ENCODE measurements around the gene MACROD2.

DNA sequence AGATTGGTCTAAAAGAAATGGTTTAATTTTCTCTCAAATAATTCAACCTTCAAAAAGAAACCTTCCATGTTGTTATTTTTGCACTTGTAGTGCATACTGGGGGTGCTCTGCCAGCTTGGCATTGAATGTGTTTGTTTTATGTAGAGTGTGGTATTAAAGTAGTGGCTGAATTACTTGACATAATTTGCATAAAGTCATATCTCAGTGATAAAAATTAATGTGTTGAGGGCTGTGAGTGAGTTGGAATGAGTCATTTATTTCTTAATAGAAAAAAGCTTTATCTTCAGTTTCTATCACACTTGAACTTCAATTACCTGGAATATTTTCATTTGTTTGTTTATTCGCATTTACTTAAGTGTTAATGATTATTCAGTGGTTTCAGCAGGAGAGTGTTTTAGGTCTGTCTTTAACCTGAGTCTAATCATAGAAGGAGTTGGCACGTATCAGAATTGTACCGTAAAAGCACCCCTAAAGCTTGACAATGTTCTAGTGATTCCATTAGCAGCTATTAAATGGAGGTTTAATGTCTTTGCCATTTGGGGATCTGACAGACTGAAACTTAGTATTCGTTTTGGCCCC is 1143.3 kb downstream of the MACROD2 start:
- TF ChIP-seq, protein P1, sequence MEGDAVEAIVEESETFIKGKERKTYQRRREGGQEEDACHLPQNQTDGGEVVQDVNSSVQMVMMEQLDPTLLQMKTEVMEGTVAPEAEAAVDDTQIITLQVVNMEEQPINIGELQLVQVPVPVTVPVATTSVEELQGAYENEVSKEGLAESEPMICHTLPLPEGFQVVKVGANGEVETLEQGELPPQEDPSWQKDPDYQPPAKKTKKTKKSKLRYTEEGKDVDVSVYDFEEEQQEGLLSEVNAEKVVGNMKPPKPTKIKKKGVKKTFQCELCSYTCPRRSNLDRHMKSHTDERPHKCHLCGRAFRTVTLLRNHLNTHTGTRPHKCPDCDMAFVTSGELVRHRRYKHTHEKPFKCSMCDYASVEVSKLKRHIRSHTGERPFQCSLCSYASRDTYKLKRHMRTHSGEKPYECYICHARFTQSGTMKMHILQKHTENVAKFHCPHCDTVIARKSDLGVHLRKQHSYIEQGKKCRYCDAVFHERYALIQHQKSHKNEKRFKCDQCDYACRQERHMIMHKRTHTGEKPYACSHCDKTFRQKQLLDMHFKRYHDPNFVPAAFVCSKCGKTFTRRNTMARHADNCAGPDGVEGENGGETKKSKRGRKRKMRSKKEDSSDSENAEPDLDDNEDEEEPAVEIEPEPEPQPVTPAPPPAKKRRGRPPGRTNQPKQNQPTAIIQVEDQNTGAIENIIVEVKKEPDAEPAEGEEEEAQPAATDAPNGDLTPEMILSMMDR (IDR thresholded peaks at IDR 0.05), result no peak
- TF ChIP-seq POLR2A (IDR thresholded peaks at IDR 0.05), result no peak

All from uterus (tissue), 2 donors.